HG03571 (cell line): ENCODE measurements around the gene HNF4A.

Experiments
- ATAC-seq: cut with Tn5 transposase; IDR thresholded peaks from one replicate; pipeline ENCODE4 v1.9.1; 2021; ENCODE audit not compliant: unreplicated experiment

Gene HNF4A

GRCh38 chr20:44404204-44405181 is 49.0 kb downstream of the HNF4A start:
- ATAC-seq: no peak

GRCh38 chr20:44405257-44405656 is 49.8 kb downstream of the HNF4A start:
- ATAC-seq: no peak

GRCh38 chr20:44405785-44406571 is 50.5 kb downstream of the HNF4A start:
- no peak for ATAC-seq

- no peak for ATAC-seq
Measured at GRCh38 chr20:44406572-44407137, 51.2 kb downstream of the HNF4A start.

- ATAC-seq: no peak
Measured at GRCh38 chr20:44407402-44408184, 52.1 kb downstream of the HNF4A start.

GRCh38 chr20:44409132-44409600 is 53.7 kb downstream of the HNF4A start:
- no peak for ATAC-seq

- no peak for ATAC-seq
Measured at GRCh38 chr20:44410583-44411019, 55.1 kb downstream of the HNF4A start.

GRCh38 chr20:44411020-44411756 is 55.7 kb downstream of the HNF4A start:
- no peak for ATAC-seq

- ATAC-seq: no peak
Measured at GRCh38 chr20:44411757-44412401, 56.4 kb downstream of the HNF4A start.

- ATAC-seq: no peak
Measured at GRCh38 chr20:44412402-44413144, 57.1 kb downstream of the HNF4A start.

- no peak for ATAC-seq
Measured at GRCh38 chr20:44413575-44414345, 58.3 kb downstream of the HNF4A start.

- ATAC-seq: no peak
Measured at GRCh38 chr20:44414346-44414714, 58.8 kb downstream of the HNF4A start.

GRCh38 chr20:44414808-44415207 is 59.3 kb downstream of the HNF4A start:
- ATAC-seq: no peak

GRCh38 chr20:44415833-44416715 is 60.6 kb downstream of the HNF4A start:
- ATAC-seq: no peak

- ATAC-seq: no peak
Measured at GRCh38 chr20:44418069-44418905, 62.8 kb downstream of the HNF4A start.
